ES-I3 (cell line): ENCODE data around the gene LRRC8C.

ENCODE experiments used
- H3K36me3 ChIP-seq: 2 replicates; pipeline ENCODE4 v1.6.1; 2013; ENCODE audit warnings: mild to moderate bottlenecking, low read length, control low read depth, moderate library complexity; ENCODE audit not compliant: insufficient read depth
- H3K4me1 ChIP-seq: 2 replicates; pipeline ENCODE4 v1.6.1; 2013; ENCODE audit warnings: mild to moderate bottlenecking, control low read depth, low read length; ENCODE audit not compliant: insufficient read depth
- H3K9ac ChIP-seq: 2 replicates; pipeline ENCODE4 v1.6.1; 2013; ENCODE audit warnings: low read depth, mild to moderate bottlenecking, low read length, moderate library complexity
- H3K9me3 ChIP-seq: 2 replicates; pipeline ENCODE4 v1.6.1; 2013; ENCODE audit warnings: mild to moderate bottlenecking, low read length, moderate library complexity; ENCODE audit not compliant: control insufficient read depth, insufficient read depth

LRRC8C gene

DNA sequence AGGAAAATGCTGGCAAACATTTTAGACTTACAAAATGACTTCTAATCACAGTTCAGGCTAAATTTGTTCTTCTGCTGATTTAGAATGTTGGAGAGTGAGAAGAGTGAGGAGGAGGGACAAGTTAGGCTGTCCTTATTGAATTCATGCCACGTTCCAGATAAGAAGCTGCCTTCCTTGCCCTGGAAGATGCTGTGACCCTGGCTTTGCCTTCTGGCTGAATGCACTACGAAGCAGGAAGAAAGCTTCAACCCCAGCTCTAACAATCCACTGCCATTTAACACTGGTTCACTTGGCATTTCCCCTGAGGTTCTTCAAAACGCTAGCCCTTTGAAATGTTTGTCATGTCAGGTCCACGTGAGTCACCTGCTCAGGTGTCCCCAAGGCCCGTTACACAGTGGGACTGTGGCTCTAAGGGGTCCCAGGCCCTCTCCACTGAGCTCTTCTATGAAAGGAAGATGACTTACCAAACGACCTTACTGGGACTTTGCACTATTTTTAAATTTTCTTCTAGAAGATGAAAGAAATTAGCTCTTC is 30.0 kb upstream of the LRRC8C start:
- Histone ChIP-seq H3K4me1 (peaks cover 16% of the 10 kb centered on the region; the same call in 1 of the 2 replicates), H3K36me3 (no peaks in the 10 kb centered on the region), H3K9me3 (no peaks in the 10 kb centered on the region), H3K9ac (no peak overlapping the region)

DNA sequence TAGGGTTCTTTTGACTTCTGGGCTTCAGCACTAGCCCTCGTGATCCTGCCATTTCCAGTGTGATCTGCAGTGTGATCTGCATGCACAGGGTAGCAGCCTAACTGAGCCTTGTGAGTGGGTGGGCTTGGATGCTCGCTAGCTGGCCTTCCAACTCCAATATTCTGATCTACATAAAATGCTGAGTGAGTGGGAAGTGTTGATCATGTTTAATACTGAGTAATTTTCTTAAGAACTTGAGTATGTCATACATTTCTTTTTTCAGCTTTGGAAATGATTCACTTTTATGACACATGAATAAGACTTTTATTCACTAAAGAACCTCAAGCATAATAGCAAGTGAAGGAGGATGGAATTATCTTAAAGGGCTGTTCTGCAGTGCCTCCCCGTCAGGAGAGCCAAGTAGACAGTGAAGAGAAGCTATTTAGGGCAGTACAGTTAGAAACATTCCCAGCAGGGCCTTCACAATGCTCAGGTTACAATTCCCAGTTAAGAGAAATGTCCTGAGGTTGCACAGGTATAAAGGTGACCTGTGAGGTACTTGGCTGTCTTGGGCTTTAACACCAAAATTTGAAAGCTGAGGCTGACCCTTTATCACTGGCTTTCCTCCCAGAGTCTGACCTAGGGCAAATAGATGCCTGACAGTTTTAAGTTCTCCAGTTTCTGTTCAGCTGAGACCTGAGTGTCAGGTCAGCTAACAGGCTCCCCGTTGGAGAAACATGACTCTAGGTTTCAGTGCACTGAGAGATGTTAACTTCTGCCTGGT is 29.1 kb upstream of the LRRC8C start:
- no peak overlapping the region for H3K9ac ChIP-seq
- H3K4me1 ChIP-seq, result peaks cover 7% of the 10 kb centered on the region; the same call in 1 of the 2 replicates

DNA sequence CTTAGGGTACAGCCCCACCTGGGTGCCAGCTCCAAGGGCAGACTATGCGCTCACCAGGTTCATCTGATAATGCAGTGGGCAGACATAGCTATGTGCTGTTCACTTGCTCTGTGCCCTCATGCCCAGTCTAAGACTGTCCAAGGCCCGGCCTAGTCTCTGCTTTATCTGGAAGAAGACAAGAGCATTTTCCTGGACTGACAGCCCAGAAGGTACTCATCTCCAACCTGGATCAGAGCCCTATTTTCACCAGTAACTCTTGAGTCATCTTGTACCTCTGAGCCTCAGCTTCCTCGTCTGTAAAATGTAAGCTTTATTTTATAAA is 28.5 kb upstream of the LRRC8C start:
- H3K4me1 ChIP-seq, result peaks cover 2% of the 10 kb centered on the region; the same call in 1 of the 2 replicates
- H3K36me3 ChIP-seq, result no peaks in the 10 kb centered on the region
- no peaks in the 10 kb centered on the region for H3K9me3 ChIP-seq
- no peak overlapping the region for H3K9ac ChIP-seq

More for the DNA sequence above, 29.1 kb upstream of the LRRC8C start:
- Histone ChIP-seq H3K36me3 (no peaks in the 10 kb centered on the region), H3K9me3 (no peaks in the 10 kb centered on the region)

DNA sequence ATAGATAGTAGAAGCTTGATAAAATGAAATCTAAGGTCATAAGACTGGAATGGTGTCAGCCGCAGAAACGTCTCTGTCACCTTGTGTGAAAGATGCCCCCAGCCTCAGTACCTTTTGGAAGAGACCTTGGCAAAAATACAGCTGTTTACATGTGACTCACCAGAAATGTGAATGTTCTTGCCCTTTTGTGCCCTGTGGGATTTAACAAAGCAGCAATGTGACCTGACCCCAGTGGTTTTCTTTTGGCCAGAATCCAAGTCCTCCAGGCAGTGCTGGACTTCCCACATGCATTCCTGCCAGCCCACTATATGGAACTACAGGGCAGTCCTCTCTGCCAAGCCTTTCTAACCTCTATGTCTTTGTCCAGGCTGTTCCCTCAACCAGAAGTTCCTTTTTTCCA is 27.2 kb upstream of the LRRC8C start:
- H3K36me3 ChIP-seq, result no peaks in the 10 kb centered on the region
- no peaks in the 10 kb centered on the region for H3K9me3 ChIP-seq
- no peak overlapping the region for H3K9ac ChIP-seq

DNA sequence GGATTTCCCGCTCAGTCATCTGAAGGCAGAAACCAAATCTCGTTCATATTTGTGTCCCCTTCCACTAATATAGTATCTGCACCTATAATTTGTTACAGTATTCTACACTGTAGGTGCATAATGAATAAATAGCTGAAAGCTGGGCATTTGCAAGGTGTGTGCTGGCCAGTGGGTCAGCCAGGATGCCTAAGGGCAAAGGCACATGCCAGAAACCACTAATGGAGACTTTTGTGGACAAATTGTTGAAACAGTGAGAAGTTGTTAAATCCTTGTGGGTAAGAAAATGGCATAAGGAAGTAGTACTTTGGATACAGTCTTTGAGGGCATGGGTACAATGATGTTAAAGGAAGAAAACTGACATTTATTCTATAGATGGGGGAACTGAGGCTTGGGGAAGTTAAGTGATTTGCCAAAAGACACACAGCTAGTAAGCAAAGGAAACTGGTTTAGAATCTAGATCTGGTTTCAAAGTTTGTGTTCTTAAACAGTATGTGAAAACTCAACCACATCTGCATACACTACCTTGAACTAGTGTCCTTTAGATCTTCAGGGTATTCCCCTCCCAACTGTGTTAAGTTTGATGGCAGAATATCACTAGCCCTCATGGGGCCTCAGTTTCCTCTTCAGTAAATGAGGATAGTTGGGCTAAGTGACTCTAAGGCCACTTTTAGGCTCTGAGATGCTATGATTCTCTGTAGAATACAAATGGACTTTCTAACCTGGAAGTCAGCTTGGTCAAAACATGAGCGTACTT is 26.5 kb upstream of the LRRC8C start:
- Histone ChIP-seq H3K9ac (no peak overlapping the region), H3K9me3 (no peaks in the 10 kb centered on the region), H3K36me3 (no peaks in the 10 kb centered on the region), H3K4me1 (no peaks in the 10 kb centered on the region; the same call in 1 of the 2 replicates)

More for the DNA sequence above, 27.2 kb upstream of the LRRC8C start:
- H3K4me1 ChIP-seq, result no peaks in the 10 kb centered on the region; the same call in 1 of the 2 replicates

DNA sequence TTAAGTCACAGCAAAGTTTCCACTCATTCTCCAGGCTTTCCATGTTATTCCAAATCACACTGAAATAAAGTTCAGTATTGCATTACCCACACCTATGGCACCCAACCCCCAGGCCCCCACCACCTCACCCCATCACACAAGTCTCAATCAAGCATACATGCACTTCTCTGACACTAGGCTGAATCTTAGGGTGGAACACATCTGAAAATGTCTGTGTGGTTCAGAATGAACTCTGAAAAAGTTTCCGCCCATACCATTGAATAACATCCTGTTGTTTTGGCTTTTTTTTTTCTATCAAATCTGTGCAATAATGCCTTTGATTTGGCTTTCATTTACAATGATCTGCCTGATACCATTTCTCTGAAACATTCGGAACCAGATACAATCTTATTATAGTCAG is 25.8 kb upstream of the LRRC8C start:
- H3K36me3 ChIP-seq, result no peaks in the 10 kb centered on the region
- H3K4me1 ChIP-seq, result no peaks in the 10 kb centered on the region; the same call in 1 of the 2 replicates
- H3K9me3 ChIP-seq, result no peaks in the 10 kb centered on the region
- no peak overlapping the region for H3K9ac ChIP-seq

DNA sequence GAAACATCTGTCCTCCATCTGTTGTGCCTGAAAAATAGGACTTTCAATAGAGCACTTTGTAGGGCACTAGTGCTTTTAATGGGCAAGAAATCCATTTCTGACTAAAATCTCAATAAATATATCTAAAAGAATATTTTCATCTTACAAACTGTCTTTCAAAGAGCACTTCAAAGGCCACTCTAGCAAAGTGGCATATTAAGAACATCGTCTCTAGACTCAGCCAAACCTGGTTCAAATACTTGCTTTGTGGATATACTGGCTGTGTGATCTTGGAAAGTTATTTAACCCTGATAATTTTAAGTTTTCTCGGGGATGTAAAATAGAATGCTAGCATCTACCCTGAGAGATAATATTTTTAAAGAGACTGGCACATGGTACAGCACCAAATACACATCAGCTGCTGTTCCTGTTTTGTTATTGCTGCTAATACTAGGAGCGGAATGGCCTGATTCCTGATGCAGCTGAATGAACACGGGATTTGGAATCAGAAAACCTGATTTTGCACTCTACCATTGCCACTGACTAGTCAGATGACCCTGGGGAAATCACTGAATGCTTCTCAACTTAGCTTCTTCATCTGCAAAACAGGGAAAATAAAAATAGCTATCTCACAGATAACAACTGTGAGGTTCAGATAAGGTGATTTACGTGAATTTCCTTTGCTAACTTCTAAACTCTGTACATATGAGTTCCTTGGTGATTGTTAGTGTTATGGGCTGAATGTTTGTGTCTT is 25.2 kb upstream of the LRRC8C start:
- H3K36me3 ChIP-seq, result no peaks in the 10 kb centered on the region
- no peaks in the 10 kb centered on the region for H3K9me3 ChIP-seq
- H3K4me1 ChIP-seq, result no peaks in the 10 kb centered on the region; the same call in 1 of the 2 replicates
- no peak overlapping the region for H3K9ac ChIP-seq

DNA sequence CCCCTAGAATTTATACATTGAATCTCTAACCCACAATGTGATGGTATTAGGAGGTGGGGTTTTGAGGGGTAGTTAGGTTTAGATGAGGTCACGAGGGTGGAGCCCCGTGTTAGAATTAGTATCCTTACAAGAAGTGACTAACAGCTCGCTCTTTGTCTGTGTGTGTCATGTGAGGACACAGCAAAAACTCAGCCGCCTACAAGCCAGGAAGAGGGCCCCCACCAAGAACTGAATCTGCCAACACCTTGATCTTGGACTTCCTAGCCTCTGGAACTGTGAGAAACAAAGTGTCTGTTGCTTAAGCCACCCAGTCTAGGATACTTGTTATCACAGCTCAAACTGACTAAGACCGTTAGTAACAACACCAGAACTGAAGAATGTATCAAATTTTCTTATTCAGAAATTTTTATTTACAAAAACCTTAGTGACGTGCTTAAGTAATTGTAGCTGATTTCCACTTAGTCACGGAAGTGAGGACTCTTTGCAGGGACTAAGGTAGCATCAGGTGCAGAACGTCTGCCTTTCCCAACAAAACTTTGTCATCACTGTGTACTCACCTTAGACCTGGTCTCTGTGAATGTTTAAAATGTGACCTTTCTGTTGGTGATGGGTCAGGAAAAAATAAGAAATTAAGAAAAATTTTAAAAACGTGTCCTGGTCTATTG is 24.5 kb upstream of the LRRC8C start:
- H3K9ac ChIP-seq, result no peak overlapping the region
- H3K9me3 ChIP-seq, result no peaks in the 10 kb centered on the region
- no peaks in the 10 kb centered on the region for H3K36me3 ChIP-seq
- H3K4me1 ChIP-seq, result no peaks in the 10 kb centered on the region; the same call in 1 of the 2 replicates

DNA sequence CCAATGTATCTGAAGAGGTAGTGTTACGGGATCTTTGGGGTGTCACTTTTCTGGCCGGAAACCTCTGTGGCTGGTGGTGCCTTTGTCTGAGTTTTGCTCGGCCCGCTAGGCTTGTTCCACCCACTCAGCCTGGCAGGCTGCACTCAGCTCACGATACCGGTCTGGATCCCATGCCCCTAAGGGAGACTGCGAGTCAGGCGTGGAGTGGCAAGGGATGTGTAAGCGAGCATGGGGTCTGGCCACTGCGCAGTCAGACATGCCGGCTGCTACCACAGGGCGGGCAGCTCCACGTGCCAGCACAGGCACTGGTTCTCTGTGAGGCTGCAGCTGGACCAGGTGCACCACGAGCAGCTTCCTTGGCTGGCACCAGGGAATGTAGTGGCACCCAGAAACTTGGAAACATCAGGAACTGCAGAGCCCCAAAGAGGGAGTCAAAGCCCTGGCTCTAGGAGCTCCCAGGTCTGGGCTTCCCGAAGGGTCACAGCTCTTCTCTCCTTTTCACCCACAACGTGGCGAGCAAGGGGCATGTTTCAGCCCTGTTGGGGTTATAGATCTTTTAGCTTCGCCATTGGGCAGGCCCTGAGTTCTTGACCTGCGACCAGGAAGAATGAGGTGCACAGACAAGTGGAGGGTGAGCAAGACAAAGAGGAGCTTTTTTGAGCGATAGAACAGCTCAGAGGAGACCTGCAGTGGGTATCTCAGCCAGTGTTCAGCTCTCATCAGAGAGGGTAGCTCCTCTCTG is 23.8 kb upstream of the LRRC8C start:
- Histone ChIP-seq H3K9me3 (no peaks in the 10 kb centered on the region), H3K9ac (no peak overlapping the region), H3K36me3 (no peaks in the 10 kb centered on the region), H3K4me1 (no peaks in the 10 kb centered on the region; the same call in 1 of the 2 replicates)

DNA sequence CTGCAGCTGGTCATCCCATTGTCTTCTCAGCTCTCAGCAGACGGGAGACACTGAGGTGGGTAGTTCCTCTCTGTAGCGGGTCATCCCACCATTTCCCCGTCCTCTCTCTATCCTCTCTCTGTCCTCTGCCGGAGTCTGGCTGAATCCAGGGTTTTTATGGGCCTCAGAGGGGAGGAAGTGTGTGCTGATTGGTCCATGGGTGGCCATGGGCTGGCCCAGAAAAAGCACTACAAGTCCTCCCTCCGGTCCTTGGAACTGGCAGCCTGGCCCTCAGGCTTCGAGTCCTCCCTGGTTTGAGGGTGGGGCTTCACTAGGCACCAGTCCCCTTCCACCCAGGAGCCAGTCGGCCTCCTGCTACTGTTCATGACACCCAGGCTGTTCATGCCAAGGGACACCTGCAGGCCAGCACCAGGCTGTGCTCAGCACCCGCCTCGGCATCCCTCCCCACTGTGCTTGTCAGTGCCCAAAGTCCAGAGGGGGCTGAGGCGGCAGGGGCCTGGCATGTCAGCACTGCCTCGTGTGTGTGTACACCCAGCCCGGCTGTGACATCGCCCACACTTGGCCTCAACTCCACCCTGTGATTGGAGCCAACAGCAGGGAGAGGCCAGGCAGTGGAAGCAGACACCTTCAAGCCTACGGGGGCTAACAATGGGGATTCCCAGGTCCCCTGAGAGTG is 23.0 kb upstream of the LRRC8C start:
- Histone ChIP-seq H3K9ac (no peak overlapping the region), H3K36me3 (no peaks in the 10 kb centered on the region), H3K4me1 (no peaks in the 10 kb centered on the region; the same call in 1 of the 2 replicates), H3K9me3 (no peaks in the 10 kb centered on the region)

DNA sequence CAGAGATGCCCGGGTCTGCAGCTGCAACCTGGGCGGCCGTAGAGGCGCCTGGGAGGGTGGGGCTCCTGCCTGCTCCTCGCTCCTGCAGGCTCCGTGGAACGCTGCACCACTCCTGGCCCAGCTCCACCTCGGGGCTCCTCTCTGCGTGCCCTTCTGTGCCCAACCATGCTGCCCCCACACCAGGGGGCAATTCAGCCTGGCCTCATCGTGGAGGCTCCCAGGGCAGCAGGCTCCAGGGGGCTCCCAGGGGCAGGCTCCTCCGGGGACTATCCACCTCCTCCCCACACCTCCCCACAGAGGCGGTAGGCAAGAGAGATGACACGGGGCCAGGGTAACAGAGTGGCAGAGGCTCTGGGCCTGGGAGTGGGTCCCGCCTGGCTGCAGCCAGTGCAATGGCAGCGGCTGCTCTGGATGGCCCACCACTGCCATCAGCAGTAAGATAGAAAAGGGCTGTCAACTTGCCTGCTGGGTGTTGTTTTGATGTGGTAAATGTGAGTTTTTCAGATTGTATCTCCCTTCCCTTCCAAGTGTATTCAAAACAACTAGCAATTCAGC is 22.4 kb upstream of the LRRC8C start:
- no peak overlapping the region for H3K9ac ChIP-seq
- no peaks in the 10 kb centered on the region; the same call in 1 of the 2 replicates for H3K4me1 ChIP-seq
- H3K9me3 ChIP-seq, result no peaks in the 10 kb centered on the region
- no peaks in the 10 kb centered on the region for H3K36me3 ChIP-seq

DNA sequence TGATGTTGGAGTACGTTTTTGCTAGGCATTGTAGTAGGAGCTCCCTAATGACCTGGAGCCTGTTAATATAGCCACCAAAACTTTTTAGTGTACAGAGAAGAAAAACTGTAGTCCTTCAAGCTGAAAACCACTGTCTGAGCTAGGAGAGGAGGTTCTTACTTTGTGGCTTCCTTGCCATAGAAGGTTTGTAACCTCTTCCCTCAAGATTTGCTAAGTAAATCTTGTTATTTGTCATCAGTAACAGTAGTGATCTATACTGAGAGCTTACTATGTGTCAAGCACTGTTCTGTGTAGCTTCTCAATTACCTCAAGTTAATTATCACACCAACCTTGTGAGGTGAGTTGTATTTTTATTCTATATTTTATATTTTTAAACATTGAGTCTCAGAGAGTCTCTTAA is 21.2 kb upstream of the LRRC8C start:
- Histone ChIP-seq H3K9me3 (no peaks in the 10 kb centered on the region), H3K36me3 (no peaks in the 10 kb centered on the region), H3K9ac (no peak overlapping the region), H3K4me1 (no peaks in the 10 kb centered on the region; the same call in 1 of the 2 replicates)

DNA sequence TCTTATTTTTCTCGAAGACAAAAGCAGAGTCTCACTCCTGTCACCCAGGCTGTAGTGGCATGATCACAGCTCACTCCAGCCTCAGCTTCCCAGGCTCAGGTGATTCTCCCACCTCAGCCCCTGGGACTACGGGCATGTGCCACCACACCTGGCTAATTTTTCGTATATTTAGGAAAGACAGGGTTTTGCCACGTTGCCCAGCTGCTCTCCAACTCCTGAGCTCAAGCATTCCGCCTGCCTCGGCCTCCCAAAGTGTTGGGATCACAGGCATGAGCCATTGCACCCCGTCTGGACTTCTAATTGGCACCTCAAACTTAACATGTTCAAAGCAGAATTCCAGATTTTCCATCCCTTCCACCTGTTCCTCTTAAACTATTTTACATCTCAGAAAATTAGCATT is 19.0 kb upstream of the LRRC8C start:
- Histone ChIP-seq H3K36me3 (no peaks in the 10 kb centered on the region), H3K9me3 (no peaks in the 10 kb centered on the region), H3K9ac (no peak overlapping the region), H3K4me1 (no peaks in the 10 kb centered on the region)
